Esophagus muscularis mucosa (tissue), 4 donors: Measurements from ENCODE around the gene SLC13A2.

ENCODE experiments used
- EP300 ChIP-seq: sonication (generic); formaldehyde crosslinking; IDR thresholded peaks from one replicate; pipeline ENCODE4 v1.6.1; 2017; ENCODE audit warnings: antibody characterized with exemption
- POLR2A ChIP-seq: fragments of 450-650 bp; IDR thresholded peaks from one replicate; pipeline ENCODE4 v1.6.1; 2017; ENCODE audit warnings: antibody characterized with exemption, moderate library complexity, mild to moderate bottlenecking, low read depth
- TF ChIP-seq, protein P1 (sequence below), 3 experiments: fragments of 200-600 bp in 2 of 3; fragments of 450-650 bp in 1 of 3; sonication (generic) in 2 of 3; IDR thresholded peaks; one replicate each; pipeline ENCODE4 v1.5.1; 2017 to 2019; ENCODE audit warnings: antibody characterized with exemption in 3 of 3, mild to moderate bottlenecking in 2 of 3, moderate library complexity in 1 of 3

DNA sequence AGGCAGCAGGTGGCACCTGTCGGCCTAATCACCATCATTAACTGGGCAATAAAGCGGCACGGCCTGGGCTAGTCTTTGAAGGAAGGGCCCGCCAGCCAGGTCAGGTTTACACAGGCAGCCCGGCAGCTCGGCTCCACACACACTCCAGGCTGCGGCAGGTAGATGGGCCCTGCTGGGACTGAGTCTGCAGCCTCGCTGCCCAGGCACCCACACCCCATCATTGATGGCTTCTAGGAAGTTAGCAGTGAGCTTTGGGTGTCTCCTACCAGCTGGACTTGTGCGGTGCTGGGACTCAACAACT lies 25.9 kb downstream of the SLC13A2 start:
- TF ChIP-seq, protein P1, sequence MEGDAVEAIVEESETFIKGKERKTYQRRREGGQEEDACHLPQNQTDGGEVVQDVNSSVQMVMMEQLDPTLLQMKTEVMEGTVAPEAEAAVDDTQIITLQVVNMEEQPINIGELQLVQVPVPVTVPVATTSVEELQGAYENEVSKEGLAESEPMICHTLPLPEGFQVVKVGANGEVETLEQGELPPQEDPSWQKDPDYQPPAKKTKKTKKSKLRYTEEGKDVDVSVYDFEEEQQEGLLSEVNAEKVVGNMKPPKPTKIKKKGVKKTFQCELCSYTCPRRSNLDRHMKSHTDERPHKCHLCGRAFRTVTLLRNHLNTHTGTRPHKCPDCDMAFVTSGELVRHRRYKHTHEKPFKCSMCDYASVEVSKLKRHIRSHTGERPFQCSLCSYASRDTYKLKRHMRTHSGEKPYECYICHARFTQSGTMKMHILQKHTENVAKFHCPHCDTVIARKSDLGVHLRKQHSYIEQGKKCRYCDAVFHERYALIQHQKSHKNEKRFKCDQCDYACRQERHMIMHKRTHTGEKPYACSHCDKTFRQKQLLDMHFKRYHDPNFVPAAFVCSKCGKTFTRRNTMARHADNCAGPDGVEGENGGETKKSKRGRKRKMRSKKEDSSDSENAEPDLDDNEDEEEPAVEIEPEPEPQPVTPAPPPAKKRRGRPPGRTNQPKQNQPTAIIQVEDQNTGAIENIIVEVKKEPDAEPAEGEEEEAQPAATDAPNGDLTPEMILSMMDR (IDR thresholded peaks at IDR 0.05) = no peak
- TF ChIP-seq POLR2A (no peak), EP300 (no peak)
